ENCODE data around the gene SLC4A8. TPM values are rescaled to one million over a fixed set of nuclear protein-coding genes. Genes with fewer than 3 reads are reported as not detected.

Gene SLC4A8
- total and polyA plus RNA-seq, 2 donors (not counting 3 experiments of a cell fraction or from before 2014, with no cell fraction given) = 4.7 to 9.7 TPM

DNA sequence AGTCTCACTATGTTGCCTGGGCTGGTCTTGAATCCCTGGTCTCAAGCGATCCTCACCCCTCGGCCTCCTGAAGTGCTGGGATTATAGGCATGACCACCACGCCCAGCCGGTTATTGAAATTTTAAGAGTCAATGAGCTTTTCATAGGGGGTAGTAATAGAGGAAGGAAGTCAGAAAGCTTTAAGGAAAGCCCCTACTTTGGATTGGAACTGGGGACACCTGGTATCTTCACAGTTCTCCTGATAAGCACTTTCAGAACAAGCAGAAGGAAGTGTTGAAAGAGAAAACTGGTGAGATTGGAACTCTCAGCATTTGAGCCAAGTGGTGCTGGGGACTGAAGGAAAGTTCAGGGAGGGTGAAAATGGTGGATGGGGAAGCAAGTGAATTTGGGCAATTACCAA lies 5.1 kb downstream of the SLC4A8 start:
- intact Hi-C loops (cut with micrococcal nuclease) = no loop called here
- TF ChIP-seq, protein P1, sequence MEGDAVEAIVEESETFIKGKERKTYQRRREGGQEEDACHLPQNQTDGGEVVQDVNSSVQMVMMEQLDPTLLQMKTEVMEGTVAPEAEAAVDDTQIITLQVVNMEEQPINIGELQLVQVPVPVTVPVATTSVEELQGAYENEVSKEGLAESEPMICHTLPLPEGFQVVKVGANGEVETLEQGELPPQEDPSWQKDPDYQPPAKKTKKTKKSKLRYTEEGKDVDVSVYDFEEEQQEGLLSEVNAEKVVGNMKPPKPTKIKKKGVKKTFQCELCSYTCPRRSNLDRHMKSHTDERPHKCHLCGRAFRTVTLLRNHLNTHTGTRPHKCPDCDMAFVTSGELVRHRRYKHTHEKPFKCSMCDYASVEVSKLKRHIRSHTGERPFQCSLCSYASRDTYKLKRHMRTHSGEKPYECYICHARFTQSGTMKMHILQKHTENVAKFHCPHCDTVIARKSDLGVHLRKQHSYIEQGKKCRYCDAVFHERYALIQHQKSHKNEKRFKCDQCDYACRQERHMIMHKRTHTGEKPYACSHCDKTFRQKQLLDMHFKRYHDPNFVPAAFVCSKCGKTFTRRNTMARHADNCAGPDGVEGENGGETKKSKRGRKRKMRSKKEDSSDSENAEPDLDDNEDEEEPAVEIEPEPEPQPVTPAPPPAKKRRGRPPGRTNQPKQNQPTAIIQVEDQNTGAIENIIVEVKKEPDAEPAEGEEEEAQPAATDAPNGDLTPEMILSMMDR (IDR thresholded peaks at IDR 0.05; ENCODE audit: extremely low read depth in 1 of 2, insufficient read depth in 1 of 2, low read depth in 1 of 2, low read length in 2 of 2) = no peak
- TF ChIP-seq GATA2 (IDR thresholded peaks at IDR 0.05; ENCODE audit: insufficient read depth, insufficient read length, low read depth, low read length) = no peak
- no peak for TF ChIP-seq EZH2 (IDR thresholded peaks at IDR 0.05; ENCODE audit: borderline replicate concordance, low read depth, low read length, severe bottlenecking)
- TF ChIP-seq JUN (IDR thresholded peaks at IDR 0.05; ENCODE audit: borderline replicate concordance, insufficient read depth, insufficient read length, low read depth) = no peak
- TF ChIP-seq POLR2AphosphoS5 (IDR thresholded peaks at IDR 0.05; ENCODE audit: insufficient read depth, low read depth, low read length) = no peak
- TF ChIP-seq MYC (IDR thresholded peaks at IDR 0.05; ENCODE audit: low read depth, low read length) = no peak
- no peak for TF ChIP-seq FOS (IDR thresholded peaks at IDR 0.05; ENCODE audit: borderline replicate concordance, insufficient read depth, low read length)
- TF ChIP-seq POLR2A (IDR thresholded peaks at IDR 0.05; ENCODE audit: low read depth, low read length) = no peak
- TF ChIP-seq, protein P2, sequence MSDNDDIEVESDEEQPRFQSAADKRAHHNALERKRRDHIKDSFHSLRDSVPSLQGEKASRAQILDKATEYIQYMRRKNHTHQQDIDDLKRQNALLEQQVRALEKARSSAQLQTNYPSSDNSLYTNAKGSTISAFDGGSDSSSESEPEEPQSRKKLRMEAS (IDR thresholded peaks at IDR 0.05; ENCODE audit: insufficient read depth, insufficient read length) = no peak
- POLR2A ChIA-PET = no interaction called here

More for the DNA sequence above, 5.1 kb downstream of the SLC4A8 start:
- no TSS peak for BruUV-seq (replicated peaks)
- no peak overlapping the region for H3K4me3 ChIP-seq (replicated peaks in 1 of 3; ENCODE audit: insufficient read depth in 1 of 3, low read depth in 1 of 3, low read length in 3 of 3)
- peaks cover 4% of the 10 kb centered on the region for H3K4me1 ChIP-seq (ENCODE audit: control insufficient read depth, extremely low read depth, insufficient read depth, low read length)
- H3K36me3 ChIP-seq (ENCODE audit: control insufficient read depth in 2 of 2, extremely low read depth in 1 of 2, insufficient read depth in 2 of 2, low read length in 2 of 2) = no peaks in the 10 kb centered on the region
- H3K27ac ChIP-seq (ENCODE audit: insufficient read depth, low read depth, low read length) = no peak overlapping the region
- H3K27me3 ChIP-seq (ENCODE audit: control insufficient read depth in 2 of 2, insufficient read depth in 2 of 2, low read length in 2 of 2) = peaks cover 0 to 1% of the 10 kb centered on the region in 2 experiments
- no peaks in the 10 kb centered on the region for H3K9me3 ChIP-seq (replicated peaks; ENCODE audit: control insufficient read depth, insufficient read depth, low read length)
- no peak overlapping the region for H2AFZ ChIP-seq (ENCODE audit: low read depth, low read length)
- FAIRE-seq (no peak), DNase-seq (ENCODE audit: low read depth, low spot score) (no peak)
- H3K9ac ChIP-seq (replicated peaks; ENCODE audit: extremely low read depth, insufficient read depth, low read length) = no peak overlapping the region
- CTCF ChIA-PET = interaction anchor here (1.1 kb wide), 1 partner anchor 99 kb away, joined by 4 read pairs; no protein-coding TSS in a partner anchor
- H3K4me2 ChIP-seq (ENCODE audit: insufficient read depth, low read length) = no peak overlapping the region
- dilution Hi-C loops (cut with MboI; ENCODE audit: extremely low pct_ligation_motif_present, low sequenced_read_pairs) = no loop called here
- H3K79me2 ChIP-seq (ENCODE audit: control insufficient read depth, insufficient read depth, low read length) = no peaks in the 10 kb centered on the region
- no peaks in the 10 kb centered on the region for H3K9me1 ChIP-seq (replicated peaks; ENCODE audit: control insufficient read depth, extremely low read depth, insufficient read depth, low read length)
- H4K20me1 ChIP-seq (replicated peaks; ENCODE audit: control insufficient read depth, extremely low read depth, insufficient read depth, low read length) = no peaks in the 10 kb centered on the region
